SK-N-SH (cell line): ENCODE results near the gene MYLK4. TPM values are rescaled to one million over a fixed set of nuclear protein-coding genes. Genes with fewer than 3 reads are reported as not detected.

Source experiments
- CTCF ChIA-PET: fragments of 300-600, 350-600 bp; formaldehyde crosslinking; extraction: SDS; loops from one replicate; lab custom pipeline; 2021; lab: Yijun Ruan, JAX
- POLR2A ChIA-PET: fragments of 350-600 bp; sonication (Branson Sonifier 250); formaldehyde crosslinking; extraction: SDS; loops from one replicate; lab custom pipeline; 2020; ENCODE audit warnings: antibody characterized with exemption, inconsistent platforms; lab: Yijun Ruan, JAX
- DNase-seq: peaks from one replicate; pipeline ENCODE4 v3.0.0; 2012
- H2AFZ ChIP-seq: fragments of 200-600 bp; sonication (generic); 2 replicates; pipeline ENCODE4 v1.8.1; 2016; ENCODE audit warnings: antibody characterized with exemption, mild to moderate bottlenecking, low read depth
- H3F3A ChIP-seq: fragments of 200-600 bp; sonication (generic); replicated peaks from 2 replicates; pipeline ENCODE3; 2016; ENCODE audit warnings: antibody characterized with exemption, mild to moderate bottlenecking; ENCODE audit not compliant: insufficient read depth
- H3K27ac ChIP-seq, 2 experiments: fragments of 200-500 bp in 1 of 2; fragments of 200-600 bp in 1 of 2; sonication (Bioruptor generic) in 1 of 2; sonication (generic), shearing (Covaris generic) in 1 of 2; 2 replicates each; pipeline versions ENCODE4 v1.5.1 to v1.6.1; 2014 to 2016; ENCODE audit warnings: low read depth in 2 of 2, inconsistent platforms in 1 of 2, low read length in 1 of 2, mild to moderate bottlenecking in 1 of 2, mixed read lengths in 1 of 2
- H3K27me3 ChIP-seq: fragments of 200-600 bp; sonication (generic), shearing (Covaris generic); 2 replicates; pipeline ENCODE4 v1.6.1; 2016; ENCODE audit warnings: mixed run types; ENCODE audit not compliant: insufficient read depth
- H3K36me3 ChIP-seq, 2 experiments: fragments of 200-500 bp in 1 of 2; fragments of 200-600 bp in 1 of 2; sonication (Bioruptor generic) in 1 of 2; sonication (generic) in 1 of 2; replicated peaks in 1 of 2; 2 replicates each; pipeline versions ENCODE3 to v1.5.1; 2014 to 2016; ENCODE audit warnings: low read length in 1 of 2, mild to moderate bottlenecking in 1 of 2; ENCODE audit not compliant: insufficient read depth in 2 of 2, control insufficient read depth in 1 of 2
- H3K4me1 ChIP-seq, 2 experiments: fragments of 200-500 bp in 1 of 2; fragments of 200-600 bp in 1 of 2; sonication (Bioruptor generic) in 1 of 2; sonication (generic), shearing (Covaris generic) in 1 of 2; 2 replicates each; pipeline versions ENCODE4 v1.5.1 to v1.6.1; 2014 to 2016; ENCODE audit warnings: low read depth in 1 of 2, low read length in 1 of 2, mixed run types in 1 of 2; ENCODE audit not compliant: insufficient read depth in 2 of 2, control insufficient read depth in 1 of 2
- H3K4me2 ChIP-seq: fragments of 200-600 bp; sonication (generic), shearing (Covaris generic); 2 replicates; pipeline ENCODE4 v1.6.1; 2017; ENCODE audit warnings: mixed run types
- H3K4me3 ChIP-seq, 2 experiments: fragments of 200-500 bp in 1 of 2; fragments of 200-600 bp in 1 of 2; sonication (Bioruptor generic) in 1 of 2; sonication (generic), shearing (Covaris generic) in 1 of 2; 2 replicates each; pipeline versions ENCODE4 v1.5.1 to v1.8.1; 2014 to 2016; ENCODE audit warnings: low read depth in 2 of 2, inconsistent platforms in 1 of 2, low read length in 1 of 2, mild to moderate bottlenecking in 1 of 2, mixed read lengths in 1 of 2, moderate library complexity in 1 of 2
- H3K79me2 ChIP-seq: fragments of 200-600 bp; sonication (generic); 2 replicates; pipeline ENCODE4 v1.8.1; 2017; ENCODE audit warnings: mild to moderate bottlenecking; ENCODE audit not compliant: insufficient read depth
- H3K9ac ChIP-seq: fragments of 200-600 bp; sonication (generic); 2 replicates; pipeline ENCODE4 v1.6.1; 2017; ENCODE audit warnings: mixed run types
- H3K9me2 ChIP-seq: fragments of 200-600 bp; sonication (generic); 2 replicates; pipeline ENCODE4 v1.6.1; 2017; ENCODE audit warnings: mixed run types
- H3K9me3 ChIP-seq: fragments of 200-600 bp; sonication (generic); 2 replicates; pipeline ENCODE4 v1.6.1; 2017; ENCODE audit warnings: mixed run types, mild to moderate bottlenecking, moderate library complexity
- H4K20me1 ChIP-seq: fragments of 200-600 bp; sonication (generic); 2 replicates; pipeline ENCODE4 v1.6.1; 2017; ENCODE audit warnings: mild to moderate bottlenecking, mixed run types; ENCODE audit not compliant: insufficient read depth
- CTCF ChIP-seq: fragments of 200-600 bp; sonication (generic); IDR thresholded peaks from 2 replicates; pipeline ENCODE4 v1.6.1; 2017; ENCODE audit warnings: antibody characterized with exemption, mild to moderate bottlenecking, moderate library complexity
- ELF1 ChIP-seq: IDR thresholded peaks from 2 replicates; pipeline ENCODE4 v1.4.0; 2012
- EP300 ChIP-seq, 2 experiments: IDR thresholded peaks; 2 replicates each; pipeline versions ENCODE4 v1.4.0 to v1.6.1; 2012; ENCODE audit warnings: borderline replicate concordance in 1 of 2, low read depth in 1 of 2, low read length in 1 of 2
- FOSL2 ChIP-seq: IDR thresholded peaks from 2 replicates; pipeline ENCODE4 v1.4.0; 2012; ENCODE audit warnings: low read depth, mild to moderate bottlenecking, moderate library complexity, borderline replicate concordance
- GATA2 ChIP-seq: sonication (generic); formaldehyde crosslinking; IDR thresholded peaks from 2 replicates; pipeline ENCODE4 v1.5.0; 2020; ENCODE audit warnings: mild to moderate bottlenecking, missing genetic modification reagents
- IRF3 ChIP-seq: fragments of 150-350 bp; IDR thresholded peaks from 2 replicates; pipeline ENCODE4 v1.6.1; 2016; ENCODE audit warnings: mild to moderate bottlenecking, low read depth, low read length
- JUND ChIP-seq: IDR thresholded peaks from 2 replicates; pipeline ENCODE4 v1.4.0; 2012
- MXI1 ChIP-seq: IDR thresholded peaks from 2 replicates; pipeline ENCODE4 v1.6.1; 2012; ENCODE audit warnings: mild to moderate bottlenecking, low read depth, low read length, improper control_type of control experiment
- NFIC ChIP-seq: IDR thresholded peaks from 2 replicates; pipeline ENCODE4 v1.4.0; 2012; ENCODE audit warnings: borderline replicate concordance
- RAD21 ChIP-seq: IDR thresholded peaks from 2 replicates; pipeline ENCODE4 v1.6.1; 2012; ENCODE audit warnings: mild to moderate bottlenecking, low read length
- RXRA ChIP-seq: IDR thresholded peaks from 2 replicates; pipeline ENCODE4 v1.4.0; 2012; ENCODE audit warnings: low read depth, mild to moderate bottlenecking, borderline replicate concordance
- TCF12 ChIP-seq: IDR thresholded peaks from 2 replicates; pipeline ENCODE4 v1.4.0; 2012
- YY1 ChIP-seq: IDR thresholded peaks from 2 replicates; pipeline ENCODE4 v1.4.0; 2012; ENCODE audit warnings: low read depth, mild to moderate bottlenecking
- WGBS: methylation state at CpG from one replicate; pipeline ENCODE4 v1.1.6; 2017; ENCODE audit warnings: low lambda C conversion rate; 5-methylcytosine and 5-hydroxymethylcytosine counted together
- polyA plus RNA-seq, 3 experiments: library from polyadenylated mRNA; depleted of rRNA; stranded (reverse); fragments of >200 nt; gene quantifications; 2 replicates each; pipeline ENCODE4 v1.2.3, GENCODE V29; 2012
- TF ChIP-seq, protein P1 (sequence below): IDR thresholded peaks from 2 replicates; pipeline ENCODE4; 2012
- TF ChIP-seq, protein P2 (sequence below): fragments of 150-350 bp; IDR thresholded peaks from 2 replicates; pipeline ENCODE4 v1.6.1; 2017; ENCODE audit warnings: antibody characterized with exemption, low read length, low read depth, borderline replicate concordance
- TF ChIP-seq, protein P3 (sequence below): IDR thresholded peaks from 2 replicates; pipeline ENCODE4 v1.4.0; 2012; ENCODE audit warnings: low read depth
- TF ChIP-seq, protein P4 (sequence below): IDR thresholded peaks from 2 replicates; pipeline ENCODE4 v1.4.0; 2012; ENCODE audit warnings: low read depth, borderline replicate concordance

Gene MYLK4
- polyA plus RNA-seq, 1 of the 3 experiments (the other 2 are of a cell fraction) = 0.16 TPM

DNA sequence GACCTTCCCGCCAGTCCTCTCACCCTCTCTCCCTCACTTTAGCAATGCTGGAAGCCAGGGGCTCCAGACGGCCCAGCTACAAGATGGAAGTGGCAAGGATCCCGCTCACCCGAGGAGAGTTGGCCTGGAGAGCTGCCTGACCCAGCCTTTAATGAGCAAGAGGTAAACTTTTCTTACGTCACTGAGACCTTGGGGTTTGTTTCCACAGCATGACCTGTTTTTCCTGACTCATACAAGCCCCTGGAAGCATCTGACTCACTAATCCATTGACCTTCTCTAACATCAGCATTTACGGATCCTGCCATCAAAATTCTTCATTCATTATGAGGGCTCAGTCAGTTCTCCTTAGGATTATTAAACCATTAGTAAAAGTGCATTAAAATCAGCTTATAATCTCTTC lies 120.4 kb downstream of the MYLK4 start:
- Histone ChIP-seq H3K9ac (no peak overlapping the region), H3K9me2 (no peaks in the 10 kb centered on the region), H3K27ac (no peak overlapping the region), H4K20me1 (no peaks in the 10 kb centered on the region), H3K79me2 (no peaks in the 10 kb centered on the region), H3K9me3 (no peaks in the 10 kb centered on the region), H2AFZ (no peak overlapping the region), H3K36me3 (no peaks in the 10 kb centered on the region), H3K27me3 (no peaks in the 10 kb centered on the region), H3K4me1 (peaks cover 6 to 11% of the 10 kb centered on the region in 2 experiments; a peak in 2 of 4 replicates), H3K4me2 (0 out of 2 replicates have a peak overlapping the region, but pooled peaks have one; percentile 42)
- POLR2A ChIA-PET = no interaction called here
- TF ChIP-seq YY1 = no peak
- no peak for TF ChIP-seq TCF12
- no peak for TF ChIP-seq RAD21
- peak; percentile 25; the same call in 1 of the 2 replicates for TF ChIP-seq JUND
- no peak for TF ChIP-seq CTCF
- TF ChIP-seq FOSL2 = peak; percentile 52; the same call in 1 of the 2 replicates
- TF ChIP-seq, protein P1, sequence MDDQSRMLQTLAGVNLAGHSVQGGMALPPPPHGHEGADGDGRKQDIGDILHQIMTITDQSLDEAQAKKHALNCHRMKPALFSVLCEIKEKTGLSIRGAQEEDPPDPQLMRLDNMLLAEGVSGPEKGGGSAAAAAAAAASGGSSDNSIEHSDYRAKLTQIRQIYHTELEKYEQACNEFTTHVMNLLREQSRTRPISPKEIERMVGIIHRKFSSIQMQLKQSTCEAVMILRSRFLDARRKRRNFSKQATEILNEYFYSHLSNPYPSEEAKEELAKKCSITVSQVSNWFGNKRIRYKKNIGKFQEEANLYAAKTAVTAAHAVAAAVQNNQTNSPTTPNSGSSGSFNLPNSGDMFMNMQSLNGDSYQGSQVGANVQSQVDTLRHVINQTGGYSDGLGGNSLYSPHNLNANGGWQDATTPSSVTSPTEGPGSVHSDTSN = peak; percentile 12; the same call in 1 of the 2 replicates
- TF ChIP-seq NFIC = no peak; the same call in 1 of the 2 replicates
- 0 out of 2 replicates have a peak, but pooled peaks have one; percentile 16 for TF ChIP-seq RXRA
- TF ChIP-seq, all 33 proteins: peak for 4
- WGBS = 52% methylated on average over 6 of the region's 6 CpGs
- no peak for DNase-seq
- no peak overlapping the region for H3K4me3 ChIP-seq
- H3F3A ChIP-seq = no peaks in the 10 kb centered on the region
- CTCF ChIA-PET = interaction anchor here (0.7 kb wide), 1 partner anchor 1034 kb away, joined by 3 read pairs; no protein-coding TSS in a partner anchor

GRCh38 chr6:2626401-2626800 lies 124.3 kb downstream of the MYLK4 start:
- Histone ChIP-seq H3K4me1 (peaks cover 0 to 7% of the 10 kb centered on the region in 2 experiments; a peak in 1 of 4 replicates), H3K9me2 (no peaks in the 10 kb centered on the region), H3K36me3 (no peaks in the 10 kb centered on the region), H3K4me3 (no peak overlapping the region), H3K79me2 (no peaks in the 10 kb centered on the region), H3K9me3 (no peaks in the 10 kb centered on the region), H2AFZ (no peak overlapping the region), H4K20me1 (no peaks in the 10 kb centered on the region), H3K4me2 (no peak overlapping the region), H3K9ac (no peak overlapping the region), H3K27me3 (peaks cover 18% of the 10 kb centered on the region; the same call in 1 of the 2 replicates), H3K27ac (no peak overlapping the region), H3F3A (no peaks in the 10 kb centered on the region)
- DNase-seq = no peak
- WGBS = 76% methylated on average over 7 of the region's 7 CpGs
- ChIA-PET CTCF (interaction anchor here (2.5 kb wide), 1 partner anchor 8 kb away, joined by 12 read pairs; no protein-coding TSS in a partner anchor), POLR2A (no interaction called here)
- TF ChIP-seq, protein P2, sequence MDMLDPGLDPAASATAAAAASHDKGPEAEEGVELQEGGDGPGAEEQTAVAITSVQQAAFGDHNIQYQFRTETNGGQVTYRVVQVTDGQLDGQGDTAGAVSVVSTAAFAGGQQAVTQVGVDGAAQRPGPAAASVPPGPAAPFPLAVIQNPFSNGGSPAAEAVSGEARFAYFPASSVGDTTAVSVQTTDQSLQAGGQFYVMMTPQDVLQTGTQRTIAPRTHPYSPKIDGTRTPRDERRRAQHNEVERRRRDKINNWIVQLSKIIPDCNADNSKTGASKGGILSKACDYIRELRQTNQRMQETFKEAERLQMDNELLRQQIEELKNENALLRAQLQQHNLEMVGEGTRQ = no peak
- no peak for TF ChIP-seq GATA2 (CRISPR knock-in tag)
- TF ChIP-seq MXI1 = no peak
- TF ChIP-seq, protein P3, sequence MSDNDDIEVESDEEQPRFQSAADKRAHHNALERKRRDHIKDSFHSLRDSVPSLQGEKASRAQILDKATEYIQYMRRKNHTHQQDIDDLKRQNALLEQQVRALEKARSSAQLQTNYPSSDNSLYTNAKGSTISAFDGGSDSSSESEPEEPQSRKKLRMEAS = no peak
- TF ChIP-seq ELF1 = no peak
- no peak for TF ChIP-seq RXRA
- TF ChIP-seq, protein P4, sequence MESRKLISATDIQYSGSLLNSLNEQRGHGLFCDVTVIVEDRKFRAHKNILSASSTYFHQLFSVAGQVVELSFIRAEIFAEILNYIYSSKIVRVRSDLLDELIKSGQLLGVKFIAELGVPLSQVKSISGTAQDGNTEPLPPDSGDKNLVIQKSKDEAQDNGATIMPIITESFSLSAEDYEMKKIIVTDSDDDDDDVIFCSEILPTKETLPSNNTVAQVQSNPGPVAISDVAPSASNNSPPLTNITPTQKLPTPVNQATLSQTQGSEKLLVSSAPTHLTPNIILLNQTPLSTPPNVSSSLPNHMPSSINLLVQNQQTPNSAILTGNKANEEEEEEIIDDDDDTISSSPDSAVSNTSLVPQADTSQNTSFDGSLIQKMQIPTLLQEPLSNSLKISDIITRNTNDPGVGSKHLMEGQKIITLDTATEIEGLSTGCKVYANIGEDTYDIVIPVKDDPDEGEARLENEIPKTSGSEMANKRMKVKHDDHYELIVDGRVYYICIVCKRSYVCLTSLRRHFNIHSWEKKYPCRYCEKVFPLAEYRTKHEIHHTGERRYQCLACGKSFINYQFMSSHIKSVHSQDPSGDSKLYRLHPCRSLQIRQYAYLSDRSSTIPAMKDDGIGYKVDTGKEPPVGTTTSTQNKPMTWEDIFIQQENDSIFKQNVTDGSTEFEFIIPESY = no peak
- TF ChIP-seq EP300 (IDR thresholded peaks at IDR 0.05; ENCODE audit: borderline replicate concordance in 1 of 2, low read depth in 1 of 2, low read length in 1 of 2) = no peak
- TF ChIP-seq IRF3 = no peak
- no peak for TF ChIP-seq NFIC
